WTC11 (cell line): Measurements from ENCODE around the gene IBA57. TPM values are rescaled to one million over a fixed set of nuclear protein-coding genes. Genes with fewer than 3 reads are reported as not detected.
A peak's percentile ranks its signal among the peaks of the same experiment; 100 is the strongest.

Source experiments
- ATAC-seq: fragments of 200-7000 bp; cut with Tn5 transposase; 2 replicates; pipeline ENCODE4 v1.10.0; 2021; ENCODE audit warnings: mild to moderate bottlenecking, moderate library complexity
- CTCF ChIA-PET: fragments of 300-600 bp; sonication (Branson Sonifier 250); formaldehyde crosslinking; loops from one replicate; lab custom pipeline; 2021; ENCODE audit warnings: antibody characterized with exemption; lab: Charles Lee
- POLR2A ChIA-PET: fragments of 350-600 bp; sonication (Branson Sonifier 250); formaldehyde crosslinking; loops from one replicate; lab custom pipeline; 2021; ENCODE audit warnings: antibody characterized with exemption; lab: Charles Lee
- DNase-seq: peaks from one replicate; pipeline ENCODE4 v3.0.0; 2021; ENCODE audit warnings: low spot score
- H3K27ac Mint-ChIP-seq: 2 replicates; pipeline ENCODE4 v1.8.0; 2021; ENCODE audit warnings: mixed read lengths
- H3K27me3 Mint-ChIP-seq: 2 replicates; pipeline ENCODE4 v1.8.0; 2021; ENCODE audit warnings: low read depth, mild to moderate bottlenecking, moderate library complexity, mixed read lengths
- H3K36me3 Mint-ChIP-seq: 2 replicates; pipeline ENCODE4 v1.8.0; 2021; ENCODE audit warnings: mixed read lengths
- H3K4me1 Mint-ChIP-seq: 2 replicates; pipeline ENCODE4 v1.8.0; 2022; ENCODE audit warnings: mixed read lengths
- H3K4me3 Mint-ChIP-seq: 2 replicates; pipeline ENCODE4 v1.8.0; 2021; ENCODE audit warnings: mild to moderate bottlenecking, moderate library complexity, mixed read lengths
- H3K9me3 Mint-ChIP-seq: 2 replicates; pipeline ENCODE4 v1.8.0; 2021; ENCODE audit warnings: mixed read lengths
- ATF2 ChIP-seq: sonication (generic); formaldehyde crosslinking; IDR thresholded peaks from 2 replicates; pipeline ENCODE4 v1.8.1; 2022; ENCODE audit warnings: low read depth, missing genetic modification reagents, borderline replicate concordance
- CDX4 ChIP-seq: fragments of 250-450 bp; sonication (Bioruptor Pico); IDR thresholded peaks from 2 replicates; pipeline ENCODE4 v1.9.0; 2021; ENCODE audit warnings: moderate library complexity, mild to moderate bottlenecking, inconsistent platforms, borderline replicate concordance
- CREM ChIP-seq: sonication (generic); formaldehyde crosslinking; IDR thresholded peaks from 2 replicates; pipeline ENCODE4 v1.8.1; 2022; ENCODE audit warnings: mild to moderate bottlenecking, missing genetic modification reagents, moderate library complexity
- ERG ChIP-seq: fragments of 250-450 bp; sonication (Bioruptor Pico); IDR thresholded peaks from 2 replicates; pipeline ENCODE4 v1.8.0; 2021; ENCODE audit warnings: mild to moderate bottlenecking
- FOXJ3 ChIP-seq: sonication (generic); formaldehyde crosslinking; IDR thresholded peaks from 2 replicates; pipeline ENCODE4 v1.9.0; 2021; ENCODE audit warnings: missing genetic modification reagents, mild to moderate bottlenecking, borderline replicate concordance
- FOXK1 ChIP-seq: sonication (generic); formaldehyde crosslinking; IDR thresholded peaks from 2 replicates; pipeline ENCODE4 v1.8.0; 2022; ENCODE audit warnings: mild to moderate bottlenecking, moderate library complexity, missing genetic modification reagents
- FOXP1 ChIP-seq: sonication (generic); formaldehyde crosslinking; IDR thresholded peaks from 2 replicates; pipeline ENCODE4 v1.8.0; 2022; ENCODE audit warnings: missing genetic modification reagents, mild to moderate bottlenecking, moderate library complexity, borderline replicate concordance
- FOXP4 ChIP-seq: sonication (generic); formaldehyde crosslinking; IDR thresholded peaks from 2 replicates; pipeline ENCODE4 v1.8.0; 2022; ENCODE audit warnings: mild to moderate bottlenecking, missing genetic modification reagents
- OVOL2 ChIP-seq: fragments of 250-450 bp; sonication (Bioruptor Pico); IDR thresholded peaks from 2 replicates; pipeline ENCODE4 v1.9.0; 2021; ENCODE audit warnings: mild to moderate bottlenecking, borderline replicate concordance
- SP1 ChIP-seq: sonication (generic); formaldehyde crosslinking; conservative IDR thresholded peaks from 2 replicates; pipeline ENCODE4 v1.8.1; 2022; ENCODE audit warnings: missing genetic modification reagents
- ZBTB21 ChIP-seq: sonication (generic); formaldehyde crosslinking; IDR thresholded peaks from 2 replicates; pipeline ENCODE4 v1.8.1; 2023; ENCODE audit warnings: mild to moderate bottlenecking, missing genetic modification reagents, borderline replicate concordance
- ZNF121 ChIP-seq: sonication (generic); formaldehyde crosslinking; IDR thresholded peaks from 2 replicates; pipeline ENCODE4 v1.8.0; 2023; ENCODE audit warnings: missing genetic modification reagents
- ZNF317 ChIP-seq: sonication (generic); formaldehyde crosslinking; IDR thresholded peaks from 2 replicates; pipeline ENCODE4 v1.8.1; 2023; ENCODE audit warnings: low read depth, mild to moderate bottlenecking, moderate library complexity, missing genetic modification reagents, borderline replicate concordance
- ZNF512 ChIP-seq: sonication (generic); formaldehyde crosslinking; IDR thresholded peaks from 2 replicates; pipeline ENCODE4 v1.8.1; 2022; ENCODE audit warnings: missing genetic modification reagents, borderline replicate concordance
- total RNA-seq: library from RNA; stranded (reverse); gene quantifications from 3 replicates; pipeline ENCODE4 v1.2.3, GENCODE V29; 2021

IBA57 gene
- total RNA-seq, 1 experiment from 2014 or later = 11.4 TPM

GRCh38 chr1:228212966-228213844 lies 47.6 kb downstream of the IBA57 start (continued):
- TF ChIP-seq SP1 (CRISPR knock-in tag) = 0 out of 2 replicates have a peak, but pooled peaks have one; percentile 58
- no peak for TF ChIP-seq FOXJ3

- CTCF ChIA-PET = interaction anchor here (0.5 to 3.3 kb wide), 26 partner anchors 10 to 367 kb away, joined by 3 to 22 read pairs (median 6); partner anchors contain the start of genes IBA57 and TRIM11
- Mint-ChIP-seq H3K27ac (no peak overlapping the region; the same call in 1 of the 2 replicates), H3K36me3 (peaks cover 23% of the 10 kb centered on the region), H3K4me3 (peak overlapping the region; percentile 71), H3K27me3 (peaks cover 14% of the 10 kb centered on the region), H3K4me1 (peaks cover 3% of the 10 kb centered on the region; the same call in 1 of the 2 replicates), H3K9me3 (no peaks in the 10 kb centered on the region)
- ATAC-seq (peak; percentile 2), DNase-seq (no peak)
- POLR2A ChIA-PET = interaction anchor here (0.5 to 0.9 kb wide), 3 partner anchors 49 to 232 kb away, joined by 3 to 5 read pairs (median 5); partner anchors contain the start of gene IBA57
- TF ChIP-seq ZBTB21 (CRISPR knock-in tag) (no peak), FOXP1 (CRISPR knock-in tag) (0 out of 2 replicates have a peak, but pooled peaks have one; percentile 22), ZNF121 (no peak), FOXJ3 (no peak), CDX4 (CRISPR knock-in tag) (no peak)
These were observed 48.6 kb downstream of the IBA57 start for GRCh38 chr1:228213917-228214808.

- CTCF ChIA-PET = interaction anchor here (2.0 to 3.3 kb wide), 3 partner anchors 44 to 84 kb away, joined by 6 to 18 read pairs (median 12); no protein-coding TSS in a partner anchor
- Mint-ChIP-seq H3K36me3 (peaks cover 31% of the 10 kb centered on the region), H3K4me1 (peaks cover 3% of the 10 kb centered on the region; the same call in 1 of the 2 replicates), H3K27ac (no peak overlapping the region), H3K9me3 (no peaks in the 10 kb centered on the region), H3K27me3 (peaks cover 9% of the 10 kb centered on the region), H3K4me3 (peak overlapping the region; percentile 71)
- TF ChIP-seq ZNF512 (CRISPR knock-in tag) (no peak), CREM (CRISPR knock-in tag) (no peak), FOXK1 (CRISPR knock-in tag) (no peak), ZNF317 (CRISPR knock-in tag) (no peak), ATF2 (CRISPR knock-in tag) (no peak), FOXP4 (CRISPR knock-in tag) (no peak), OVOL2 (CRISPR knock-in tag) (no peak), ERG (CRISPR knock-in tag) (no peak)
- ATAC-seq (no peak), DNase-seq (no peak)
- POLR2A ChIA-PET = no interaction called here
These were observed 49.5 kb downstream of the IBA57 start for GRCh38 chr1:228214921-228215662.
